ENCODE measurements around the gene GTPBP10. TPM values are rescaled to one million over a fixed set of nuclear protein-coding genes. Genes with fewer than 3 reads are reported as not detected.
A peak's percentile ranks its signal among the peaks of the same experiment; 100 is the strongest.
"Not testable (repeated sequence)": the region's sequence is repeated elsewhere in the genome, so short reads cannot be mapped to it uniquely, and the experiment has no call there.

GTPBP10 gene
- total RNA-seq, 1 experiment from 2014 or later: 9.3 TPM

GRCh38 chr7:90347759-90348158 lies 1.2 kb downstream of the GTPBP10 start:
- DNase-seq (ENCODE audit: low read depth): no peak
- in situ Hi-C loops (cut with HindIII; ENCODE audit: low pct_unique_long_range_greater_than_20kb, low sequenced_read_pairs): no loop called here

DNA sequence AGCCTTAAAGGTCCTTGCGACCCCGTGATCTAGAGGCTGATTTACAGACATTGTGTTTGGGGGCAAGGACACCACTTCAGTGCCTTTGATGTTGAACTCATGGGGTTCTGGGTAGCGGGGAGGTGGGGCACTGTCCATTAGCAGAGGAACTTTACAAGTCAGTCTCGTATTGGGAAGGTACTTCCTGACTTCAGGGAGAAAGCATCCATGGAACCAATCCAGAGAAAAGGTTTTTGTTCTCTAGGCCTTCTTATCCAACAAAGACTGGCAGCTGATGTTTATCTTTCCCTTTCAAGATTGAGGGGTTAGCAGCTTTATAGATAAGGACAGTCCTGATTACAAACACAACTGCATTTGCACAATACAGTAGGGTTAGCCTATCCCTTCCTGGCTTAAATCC lies 2.8 kb downstream of the GTPBP10 start:
- in situ Hi-C loops (cut with HindIII; ENCODE audit: low pct_unique_long_range_greater_than_20kb, low sequenced_read_pairs): no loop called here
- no peak for DNase-seq (ENCODE audit: low read depth)

GRCh38 chr7:90350032-90350431 lies 3.5 kb downstream of the GTPBP10 start:
- in situ Hi-C loops (cut with HindIII; ENCODE audit: low pct_unique_long_range_greater_than_20kb, low sequenced_read_pairs); DNase-seq (ENCODE audit: low read depth): not testable (repeated sequence)

DNA sequence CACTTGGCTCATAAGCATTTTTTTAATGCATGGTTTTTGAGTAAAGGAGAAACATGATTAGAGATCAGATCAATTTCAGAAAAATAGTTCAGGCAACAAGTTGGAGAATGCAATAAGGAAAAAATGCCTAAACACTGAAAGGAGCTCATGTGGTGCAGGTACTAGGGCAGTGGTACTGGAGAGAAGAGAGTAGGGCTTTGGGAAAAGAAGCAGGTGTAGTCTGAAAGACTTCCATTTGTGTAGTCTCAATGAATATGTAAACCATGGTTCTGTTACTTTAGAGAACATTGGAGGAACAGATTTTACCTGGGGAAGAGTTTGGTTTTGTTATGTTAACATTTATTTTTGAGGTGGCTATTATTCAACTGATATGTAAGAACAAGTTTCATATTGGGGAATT lies 5.5 kb downstream of the GTPBP10 start:
- in situ Hi-C loops (cut with HindIII; ENCODE audit: low pct_unique_long_range_greater_than_20kb, low sequenced_read_pairs): no loop called here

DNA sequence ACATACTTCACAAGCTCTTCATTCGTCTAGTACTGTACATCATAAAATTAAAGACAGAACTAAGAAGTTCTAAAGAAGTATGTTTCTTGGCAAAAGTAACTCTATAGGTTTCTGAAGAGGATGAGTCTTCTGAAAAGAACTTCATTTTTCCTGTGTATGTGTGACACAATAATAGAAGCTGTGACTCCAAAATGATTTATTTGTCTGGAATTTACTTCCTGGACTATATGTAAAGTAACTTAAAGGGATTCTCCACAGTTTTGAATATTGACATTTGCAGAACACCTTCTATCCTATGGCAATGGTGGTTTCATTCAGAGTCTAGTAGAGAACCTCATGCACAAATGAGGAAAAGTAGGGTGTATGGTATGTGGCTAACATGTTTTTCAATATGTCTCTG lies 36.9 kb downstream of the GTPBP10 start:
- in situ Hi-C loops (cut with HindIII; ENCODE audit: low pct_unique_long_range_greater_than_20kb, low sequenced_read_pairs): no loop called here
- DNase-seq (ENCODE audit: low read depth): no peak

More for the DNA sequence above, 5.5 kb downstream of the GTPBP10 start:
- DNase-seq (ENCODE audit: low read depth): no peak

GRCh38 chr7:90383861-90384260 lies 37.3 kb downstream of the GTPBP10 start:
- in situ Hi-C loops (cut with HindIII; ENCODE audit: low pct_unique_long_range_greater_than_20kb, low sequenced_read_pairs): no loop called here
- DNase-seq (ENCODE audit: low read depth): no peak

DNA sequence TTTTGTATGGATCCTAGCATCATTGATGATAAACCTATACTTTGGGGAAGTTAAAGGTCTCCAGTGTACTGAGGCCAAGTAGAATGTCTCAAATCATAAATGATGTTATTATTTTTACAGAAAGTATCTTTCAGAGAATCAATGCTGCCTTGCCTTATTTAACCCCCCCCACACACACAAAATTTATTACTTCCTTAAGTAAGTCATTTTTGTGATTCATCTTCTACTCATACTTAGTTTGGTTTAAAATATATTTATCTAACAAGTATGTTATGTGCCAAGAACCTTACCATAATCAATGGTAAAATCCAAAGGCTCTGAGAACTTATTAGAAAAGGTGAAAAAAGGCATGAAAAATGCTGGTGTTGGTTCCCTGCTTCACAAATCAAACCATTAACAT lies 37.9 kb downstream of the GTPBP10 start:
- in situ Hi-C loops (cut with HindIII; ENCODE audit: low pct_unique_long_range_greater_than_20kb, low sequenced_read_pairs): no loop called here

DNA sequence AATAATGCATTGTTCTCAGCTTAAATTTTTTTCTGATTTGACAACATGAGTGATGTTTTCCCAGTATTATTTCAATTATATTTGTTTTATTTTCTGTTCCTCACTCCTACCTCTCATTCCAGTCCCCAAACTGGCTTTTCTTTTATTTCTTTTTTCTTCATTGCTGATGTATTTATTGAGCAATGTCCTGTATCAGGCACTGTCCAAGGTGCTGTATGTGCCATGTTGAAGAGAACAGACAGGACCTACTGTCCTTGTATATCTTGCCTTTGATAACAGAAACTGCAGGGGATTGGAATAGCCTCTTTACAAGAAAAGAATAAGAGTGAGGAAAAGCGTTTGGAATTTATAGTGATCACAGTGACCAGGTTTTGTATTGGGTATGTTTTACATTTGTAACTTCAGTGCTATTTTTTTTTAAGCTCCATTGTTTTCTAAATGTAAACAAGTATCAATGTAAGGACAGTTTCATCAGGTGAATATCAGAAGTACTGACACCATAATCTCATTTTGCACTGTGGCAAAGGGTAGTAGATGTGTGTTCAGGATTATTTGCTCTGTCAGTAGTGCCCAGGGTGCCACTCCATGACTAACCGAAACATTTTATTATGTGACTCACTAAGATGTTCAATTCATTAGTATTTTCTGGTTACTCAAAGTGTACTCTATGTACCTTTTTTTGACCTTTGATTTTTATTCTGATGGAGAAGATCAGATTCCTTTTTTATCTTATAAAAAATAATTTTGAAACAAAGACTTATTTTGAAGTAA lies 41.1 kb downstream of the GTPBP10 start:
- in situ Hi-C loops (cut with HindIII; ENCODE audit: low pct_unique_long_range_greater_than_20kb, low sequenced_read_pairs): no loop called here
- DNase-seq (ENCODE audit: low read depth): no peak

More for the DNA sequence above, 37.9 kb downstream of the GTPBP10 start:
- no peak for DNase-seq (ENCODE audit: low read depth)

- DNase-seq (ENCODE audit: low read depth): no peak
- in situ Hi-C loops (cut with HindIII; ENCODE audit: low pct_unique_long_range_greater_than_20kb, low sequenced_read_pairs): no loop called here
Measured at GRCh38 chr7:90390926-90391325, 44.4 kb downstream of the GTPBP10 start.

- no peak for DNase-seq (ENCODE audit: low read depth)
- in situ Hi-C loops (cut with HindIII; ENCODE audit: low pct_unique_long_range_greater_than_20kb, low sequenced_read_pairs): no loop called here
Measured at GRCh38 chr7:90391488-90391887, 45.0 kb downstream of the GTPBP10 start.

DNA sequence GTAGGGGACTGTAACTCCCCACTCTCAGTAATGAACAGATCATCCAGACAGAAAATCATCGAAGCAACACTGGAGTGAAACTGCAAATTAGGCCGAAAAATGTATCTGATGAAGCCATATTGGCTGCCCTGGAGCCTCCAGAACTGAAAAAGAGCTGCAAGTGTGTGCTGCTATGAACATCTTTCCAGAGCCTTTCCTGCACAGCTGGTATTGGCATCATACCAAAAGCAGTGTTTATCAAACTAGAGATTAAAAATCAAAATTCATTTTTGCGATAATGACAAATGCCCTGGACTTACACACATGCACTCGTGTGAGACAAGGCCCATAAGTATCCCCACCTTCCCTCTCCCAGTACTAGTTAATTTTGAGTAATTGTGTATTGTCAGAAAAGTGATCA lies 49.9 kb downstream of the GTPBP10 start:
- in situ Hi-C loops (cut with HindIII; ENCODE audit: low pct_unique_long_range_greater_than_20kb, low sequenced_read_pairs): no loop called here
- no peak for DNase-seq (ENCODE audit: low read depth)

GRCh38 chr7:90401989-90402388 lies 55.5 kb downstream of the GTPBP10 start:
- in situ Hi-C loops (cut with HindIII; ENCODE audit: low pct_unique_long_range_greater_than_20kb, low sequenced_read_pairs): no loop called here
- no peak for DNase-seq (ENCODE audit: low read depth)

- no peak for DNase-seq (ENCODE audit: low read depth)
- in situ Hi-C loops (cut with HindIII; ENCODE audit: low pct_unique_long_range_greater_than_20kb, low sequenced_read_pairs): no loop called here
Measured at GRCh38 chr7:90402785-90403173, 56.3 kb downstream of the GTPBP10 start.

DNA sequence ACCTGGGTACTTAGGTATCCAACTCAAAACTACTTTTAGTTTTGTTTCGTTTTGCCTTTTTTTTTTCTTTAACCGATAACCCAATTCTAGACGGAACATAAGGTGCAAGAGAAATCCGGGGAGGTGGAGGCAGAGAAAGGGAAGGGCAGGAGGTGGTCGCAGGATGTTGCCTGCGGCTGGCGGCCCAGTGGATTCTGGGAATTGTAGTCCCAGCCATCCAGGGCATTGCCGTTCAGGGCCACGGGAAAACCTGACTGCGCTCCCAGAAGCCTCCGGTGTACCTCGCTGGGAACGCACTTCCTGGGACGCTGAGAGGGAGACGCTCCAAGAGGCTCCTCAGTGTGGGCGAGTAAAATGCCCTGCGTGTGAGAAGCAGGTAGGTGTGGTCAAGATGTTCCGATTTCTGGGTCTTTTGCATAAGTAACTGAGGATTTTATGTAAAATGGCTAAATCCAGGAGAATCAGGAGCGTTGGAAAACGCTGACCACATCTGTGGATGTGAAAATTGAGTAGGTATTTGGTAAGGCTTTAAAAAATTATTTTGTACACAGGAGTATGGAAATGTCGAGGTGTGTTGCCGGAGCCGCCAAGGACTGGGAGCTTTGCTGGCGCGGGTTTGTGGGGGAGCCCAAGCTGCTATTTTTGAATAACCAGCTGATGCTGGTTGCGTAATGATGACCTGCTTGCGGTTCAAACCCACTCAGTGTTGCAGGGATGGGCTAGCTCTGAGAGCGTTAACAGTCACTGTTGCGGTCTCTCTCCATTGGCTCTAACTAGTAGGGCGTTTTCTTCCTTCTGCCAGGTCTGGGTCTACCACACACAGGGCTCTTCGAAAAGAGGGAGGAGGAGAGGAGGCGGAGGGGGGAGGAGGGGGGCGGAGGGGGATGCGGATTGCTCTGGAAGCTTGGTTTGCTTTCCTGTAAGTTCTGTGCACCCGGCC lies 56.9 kb downstream of the GTPBP10 start, which contains the start of gene CLDN12:
Gene CLDN12, plus strand, starts transcription at position 288 of the 940 bp plus-strand sequence. CDS start 9,216 bp downstream, outside the sequence.
- in situ Hi-C loops (cut with HindIII; ENCODE audit: low pct_unique_long_range_greater_than_20kb, low sequenced_read_pairs): no loop called here

DNA sequence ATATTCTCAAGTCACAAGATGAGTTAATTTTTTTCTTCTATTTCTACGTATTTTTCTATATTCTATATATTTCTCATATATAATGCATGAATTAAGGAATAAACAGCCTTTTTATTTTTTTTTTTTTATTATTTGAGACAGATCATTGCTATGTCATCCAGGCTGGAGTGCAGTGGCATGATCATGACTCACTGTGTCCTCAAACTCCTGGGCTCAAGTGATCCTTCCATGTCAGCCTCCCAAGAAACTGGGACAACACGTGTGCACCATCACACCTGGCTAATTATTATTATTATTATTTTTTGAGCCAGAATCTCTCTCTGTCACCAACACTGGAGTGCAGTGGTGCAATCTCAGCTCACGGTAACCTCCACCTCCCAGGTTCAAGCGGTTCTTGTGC lies 58.3 kb downstream of the GTPBP10 start:
- in situ Hi-C loops (cut with HindIII; ENCODE audit: low pct_unique_long_range_greater_than_20kb, low sequenced_read_pairs): no loop called here
- no peak for DNase-seq (ENCODE audit: low read depth)

More for the DNA sequence above, 56.9 kb downstream of the GTPBP10 start, which contains the start of gene CLDN12:
- peak; percentile 89 for DNase-seq (ENCODE audit: low read depth)

GRCh38 chr7:90407484-90407821 lies 60.9 kb downstream of the GTPBP10 start:
- DNase-seq (ENCODE audit: low read depth): no peak
- in situ Hi-C loops (cut with HindIII; ENCODE audit: low pct_unique_long_range_greater_than_20kb, low sequenced_read_pairs): no loop called here

DNA sequence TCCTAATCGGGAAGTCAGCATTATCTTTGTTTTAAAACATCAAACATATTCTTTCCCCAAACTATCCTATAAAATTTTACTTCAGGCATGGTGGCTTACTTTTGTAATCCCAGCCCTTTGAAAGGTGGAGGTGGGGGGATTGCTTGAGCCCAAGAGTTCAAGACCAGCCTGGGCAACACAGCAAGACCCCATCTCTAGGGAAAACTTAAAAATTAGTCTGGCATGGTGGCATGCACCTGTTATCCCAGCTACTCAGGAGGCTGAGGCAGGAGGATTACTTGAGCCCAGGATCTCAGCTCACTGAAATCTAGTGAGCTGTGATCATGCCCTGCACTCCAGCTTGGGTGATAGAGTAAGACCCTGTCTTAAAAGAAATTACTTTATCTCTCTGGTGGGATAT lies 61.6 kb downstream of the GTPBP10 start:
- in situ Hi-C loops (cut with HindIII; ENCODE audit: low pct_unique_long_range_greater_than_20kb, low sequenced_read_pairs): no loop called here
- DNase-seq (ENCODE audit: low read depth): no peak

- in situ Hi-C loops (cut with HindIII; ENCODE audit: low pct_unique_long_range_greater_than_20kb, low sequenced_read_pairs): no loop called here
- peak; percentile 33 for DNase-seq (ENCODE audit: low read depth)
Measured at GRCh38 chr7:90409667-90410066, 63.2 kb downstream of the GTPBP10 start.

GRCh38 chr7:90411510-90411909 lies 65.0 kb downstream of the GTPBP10 start:
- in situ Hi-C loops (cut with HindIII; ENCODE audit: low pct_unique_long_range_greater_than_20kb, low sequenced_read_pairs): no loop called here
- peak; percentile 42 for DNase-seq (ENCODE audit: low read depth)

Measured in Caki2 (cell line).